Choroid plexus epithelial cell (primary cell): ENCODE measurements around the gene FOLH1.
"Not testable (repeated sequence)": the region's sequence is repeated elsewhere in the genome, so short reads cannot be mapped to it uniquely, and the experiment has no call there.

ENCODE experiments used
- DNase-seq: peaks from one replicate; pipeline ENCODE4 v3.0.0-alpha.2; 2010; ENCODE audit warnings: low read depth
- H3K4me3 ChIP-seq: 2 replicates; pipeline ENCODE4 v1.5.1; 2011; ENCODE audit warnings: low read depth, mild to moderate bottlenecking, control low read depth, low read length, moderate library complexity
- TF ChIP-seq, protein P1 (sequence below): conservative IDR thresholded peaks from 2 replicates; pipeline ENCODE4 v1.5.1; 2011; ENCODE audit warnings: low read depth, mild to moderate bottlenecking, control low read depth, inconsistent platforms, low read length, moderate library complexity

FOLH1 gene

DNA sequence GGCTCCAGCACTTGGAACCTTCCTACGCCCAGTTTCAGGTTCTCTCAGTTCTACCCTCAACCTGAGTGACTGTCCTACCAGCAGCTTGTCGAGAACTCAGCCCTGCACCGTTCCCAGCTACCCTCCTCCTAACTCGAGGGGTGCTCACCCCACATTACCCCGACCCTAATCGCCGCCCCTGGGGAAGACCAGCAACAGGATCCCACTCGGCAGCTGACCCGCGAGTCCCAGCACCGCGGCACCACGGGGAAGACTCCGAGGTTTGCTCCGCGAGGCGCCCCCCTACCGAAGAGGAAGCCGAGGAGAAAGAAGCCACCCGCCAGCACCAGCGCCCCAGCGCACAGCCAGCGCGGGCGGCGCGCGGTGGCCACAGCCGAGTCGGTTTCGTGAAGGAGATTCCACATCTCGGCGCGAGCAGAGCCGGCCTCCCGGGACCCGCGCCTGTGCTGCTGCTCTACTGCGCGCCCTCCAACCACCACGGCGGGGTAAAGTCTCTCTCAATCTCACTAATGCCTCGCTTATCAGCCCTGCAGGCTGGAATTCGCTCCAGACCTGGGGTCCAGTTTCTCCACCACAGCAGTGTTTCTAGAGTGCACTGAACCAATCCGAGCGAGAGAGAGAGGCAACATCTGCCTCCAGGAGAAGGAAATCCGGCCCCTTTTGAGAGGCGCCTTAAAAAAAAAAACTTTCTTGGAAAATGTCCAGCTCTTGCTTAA lies at the start of gene FOLH1:
Gene FOLH1, minus strand, starts transcription at position 597 of the 716 bp plus-strand sequence. Its CDS starts 193 bp downstream, at position 404.
- no peak within 1 kb of the TSS for H3K4me3 ChIP-seq
- DNase-seq, result no peak
- TF ChIP-seq, protein P1, sequence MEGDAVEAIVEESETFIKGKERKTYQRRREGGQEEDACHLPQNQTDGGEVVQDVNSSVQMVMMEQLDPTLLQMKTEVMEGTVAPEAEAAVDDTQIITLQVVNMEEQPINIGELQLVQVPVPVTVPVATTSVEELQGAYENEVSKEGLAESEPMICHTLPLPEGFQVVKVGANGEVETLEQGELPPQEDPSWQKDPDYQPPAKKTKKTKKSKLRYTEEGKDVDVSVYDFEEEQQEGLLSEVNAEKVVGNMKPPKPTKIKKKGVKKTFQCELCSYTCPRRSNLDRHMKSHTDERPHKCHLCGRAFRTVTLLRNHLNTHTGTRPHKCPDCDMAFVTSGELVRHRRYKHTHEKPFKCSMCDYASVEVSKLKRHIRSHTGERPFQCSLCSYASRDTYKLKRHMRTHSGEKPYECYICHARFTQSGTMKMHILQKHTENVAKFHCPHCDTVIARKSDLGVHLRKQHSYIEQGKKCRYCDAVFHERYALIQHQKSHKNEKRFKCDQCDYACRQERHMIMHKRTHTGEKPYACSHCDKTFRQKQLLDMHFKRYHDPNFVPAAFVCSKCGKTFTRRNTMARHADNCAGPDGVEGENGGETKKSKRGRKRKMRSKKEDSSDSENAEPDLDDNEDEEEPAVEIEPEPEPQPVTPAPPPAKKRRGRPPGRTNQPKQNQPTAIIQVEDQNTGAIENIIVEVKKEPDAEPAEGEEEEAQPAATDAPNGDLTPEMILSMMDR, result no peak

DNA sequence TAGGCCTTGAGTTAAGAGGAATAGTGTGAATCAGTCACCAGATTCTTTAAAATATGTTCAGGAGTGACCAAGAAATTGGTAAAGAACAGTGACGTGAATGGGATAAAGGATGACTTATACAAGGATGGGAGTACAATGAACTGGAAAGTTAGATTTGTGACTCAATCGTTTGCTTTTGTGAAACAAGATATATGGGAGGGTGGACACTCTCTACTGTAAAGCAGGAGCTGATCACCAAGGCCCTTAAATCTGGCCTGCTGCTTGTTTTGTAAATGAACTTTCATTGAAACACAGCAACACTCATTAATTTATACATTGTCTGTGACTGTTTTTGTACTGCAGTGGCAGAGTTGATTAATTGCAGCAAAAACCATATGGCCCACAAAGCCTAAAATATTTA lies 46.7 kb upstream of the FOLH1 start:
- H3K4me3 ChIP-seq, DNase-seq: not testable (repeated sequence)

DNA sequence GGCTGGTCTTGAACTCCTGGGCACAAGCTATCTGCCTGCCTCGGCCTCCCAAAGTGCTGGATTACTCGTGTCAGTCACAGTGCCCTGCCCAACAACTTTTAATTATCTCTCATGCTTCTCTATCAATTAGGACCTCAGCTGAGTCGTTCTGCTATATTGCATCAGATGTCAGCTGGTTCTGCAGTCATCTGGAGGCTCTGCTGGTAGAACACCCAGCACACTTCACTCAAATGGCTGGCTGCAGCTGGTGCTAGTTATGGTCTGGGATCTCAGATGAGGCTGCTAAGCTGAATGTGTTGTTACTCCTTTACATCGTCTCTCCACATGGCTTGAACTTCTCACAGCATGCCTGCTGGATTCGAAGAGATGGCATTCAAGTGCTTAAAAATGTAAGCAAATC lies 42.8 kb upstream of the FOLH1 start:
- H3K4me3 ChIP-seq, DNase-seq: not testable (repeated sequence)

DNA sequence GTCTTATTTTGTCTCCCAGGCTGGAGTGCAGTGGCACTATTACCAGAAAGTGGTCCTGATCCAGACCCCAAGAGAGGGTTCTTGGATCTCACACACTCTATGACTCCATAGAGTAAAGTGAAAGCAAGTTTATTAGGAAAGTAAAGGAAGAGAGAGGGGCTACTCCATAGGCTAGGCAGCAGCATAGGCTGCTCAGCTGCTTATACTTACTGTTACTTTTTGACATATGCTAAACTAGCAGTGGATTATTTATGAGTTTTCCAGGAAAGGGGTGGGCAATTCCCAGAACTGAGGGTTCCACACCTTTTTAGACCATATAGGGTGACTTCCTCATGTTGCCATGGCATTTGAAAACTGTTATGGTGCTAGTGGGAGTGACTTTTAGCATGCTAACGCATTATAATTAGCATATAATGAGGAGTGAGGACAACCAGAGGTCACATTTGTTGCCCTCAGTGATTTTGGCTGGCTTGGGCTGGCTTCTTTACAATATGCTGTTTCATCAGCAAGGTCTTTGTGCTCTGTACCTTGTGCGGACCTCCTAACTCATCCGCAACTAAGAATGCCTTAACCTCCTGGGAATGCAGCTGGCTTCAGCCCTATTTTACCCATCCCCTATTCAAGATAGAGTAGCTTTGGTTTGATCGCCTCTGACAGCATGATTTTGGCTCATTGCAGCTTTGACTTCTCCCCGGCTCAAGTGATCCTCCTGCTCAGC lies 42.2 kb upstream of the FOLH1 start:
- DNase-seq, H3K4me3 ChIP-seq: not testable (repeated sequence)

DNA sequence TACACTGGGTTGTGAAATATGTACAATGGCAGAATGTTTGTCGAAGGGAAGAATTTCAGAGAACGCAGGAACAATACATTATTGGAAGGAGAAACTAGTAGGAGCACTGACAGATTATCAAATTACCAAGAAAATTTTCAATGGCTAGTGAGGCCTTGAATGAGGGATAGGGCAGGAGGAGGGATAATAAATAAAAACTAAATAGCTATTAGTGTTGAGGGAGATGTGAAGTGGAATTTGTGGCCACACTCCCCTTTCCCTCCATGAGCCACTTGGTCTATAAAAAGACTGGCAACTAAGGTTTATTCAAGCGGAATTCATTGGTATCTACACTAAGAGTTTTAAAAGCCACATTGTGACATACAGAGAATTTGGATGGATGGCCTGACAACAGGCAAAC lies 41.0 kb upstream of the FOLH1 start:
- not testable (repeated sequence) for H3K4me3 ChIP-seq, DNase-seq

DNA sequence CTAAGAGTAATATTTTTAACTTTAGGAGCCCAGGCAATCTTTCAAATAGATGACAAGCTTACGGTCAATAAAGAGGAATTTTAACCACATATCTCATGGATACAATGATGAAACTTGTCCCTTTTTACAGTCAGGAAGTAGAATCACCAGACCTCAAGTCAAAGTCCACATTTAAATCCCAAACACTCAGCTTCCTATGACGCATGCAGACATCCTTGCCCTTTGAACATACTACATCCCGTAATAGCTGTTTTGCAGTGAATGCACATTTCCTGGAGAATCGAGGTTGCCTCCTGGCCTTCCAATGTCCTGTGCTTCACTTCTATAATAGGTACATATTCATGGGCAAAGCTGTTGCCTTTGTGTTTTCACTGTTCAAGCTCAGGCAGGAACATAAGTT lies 25.3 kb upstream of the FOLH1 start:
- not testable (repeated sequence) for DNase-seq, H3K4me3 ChIP-seq

DNA sequence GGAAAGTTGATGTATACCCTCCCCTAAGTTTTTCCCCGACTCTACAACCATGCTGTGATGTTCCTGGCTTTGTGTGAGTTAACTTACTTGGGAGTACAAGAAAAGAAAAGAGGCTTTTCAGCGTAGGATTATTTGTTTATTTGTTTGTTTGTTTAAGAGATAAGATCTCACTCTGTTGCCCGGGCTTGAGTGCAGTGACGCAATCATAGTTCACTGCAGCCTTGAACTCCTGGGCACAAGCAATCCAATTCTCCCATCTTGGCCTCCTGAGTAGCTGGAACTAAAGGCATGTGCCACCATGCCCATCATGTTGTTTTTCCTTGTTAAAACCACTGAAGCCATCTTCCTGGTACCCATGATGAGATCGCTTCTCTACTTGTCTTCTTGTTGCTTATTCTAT lies 24.6 kb upstream of the FOLH1 start:
- H3K4me3 ChIP-seq, DNase-seq: not testable (repeated sequence)

DNA sequence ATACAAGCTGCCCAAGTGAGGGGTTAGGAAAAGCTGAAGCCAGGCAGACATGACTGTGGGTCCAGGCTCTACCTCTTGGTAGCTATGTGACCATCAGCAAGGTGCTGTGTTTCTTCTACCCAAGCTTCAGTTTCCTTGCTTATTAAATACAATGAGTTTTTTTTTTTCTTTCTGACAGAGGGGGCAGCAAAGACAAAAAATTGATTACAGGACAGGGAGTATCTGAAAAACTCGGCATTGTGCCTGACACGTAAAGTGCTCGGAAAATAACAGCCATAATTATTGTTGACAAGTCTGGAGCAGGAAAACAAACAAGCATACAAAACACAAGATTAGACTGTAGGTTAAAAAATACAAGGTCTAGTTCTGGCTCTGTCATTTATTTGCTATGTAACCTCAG lies 23.3 kb upstream of the FOLH1 start:
- DNase-seq, result not testable (repeated sequence)

DNA sequence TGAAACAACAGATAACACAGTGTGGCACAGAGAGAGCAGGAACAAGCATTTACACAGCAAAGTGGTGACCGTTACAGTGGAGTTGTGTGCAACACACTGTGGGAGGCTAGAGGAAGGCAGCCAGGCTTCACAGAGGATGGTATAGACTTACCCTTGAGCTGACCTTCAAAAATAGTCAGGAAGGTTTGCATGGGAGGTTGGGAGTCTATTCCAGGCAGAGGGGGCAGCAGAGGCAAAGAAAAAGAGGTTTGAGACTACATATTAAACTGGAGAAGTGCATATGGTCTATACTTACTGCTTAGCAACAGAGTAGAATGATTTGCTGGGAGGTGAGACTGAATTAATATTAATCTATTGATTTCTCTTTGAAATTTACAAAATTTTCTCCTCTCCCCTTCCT lies 22.1 kb upstream of the FOLH1 start:
- not testable (repeated sequence) for H3K4me3 ChIP-seq, DNase-seq

More for the DNA sequence above, 23.3 kb upstream of the FOLH1 start:
- not testable (repeated sequence) for H3K4me3 ChIP-seq

DNA sequence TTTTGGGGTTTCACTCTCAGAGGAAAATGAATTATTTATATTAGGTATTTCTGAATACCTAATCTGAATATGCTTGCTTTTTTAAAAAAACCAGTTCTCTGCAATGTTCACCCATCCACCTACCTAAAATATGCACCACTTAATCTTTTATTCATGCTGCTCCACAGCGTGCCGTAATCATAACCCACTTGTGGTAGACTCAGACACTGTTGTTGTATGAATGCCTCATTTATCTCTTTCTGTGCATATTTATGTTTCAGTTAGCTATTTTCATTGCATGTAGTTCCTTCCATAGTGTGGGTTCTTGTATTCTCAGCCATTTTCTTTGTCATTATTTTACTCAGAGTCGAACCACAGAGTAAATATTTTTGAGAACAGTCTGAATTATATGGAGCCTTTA lies 21.6 kb upstream of the FOLH1 start:
- not testable (repeated sequence) for DNase-seq, H3K4me3 ChIP-seq

DNA sequence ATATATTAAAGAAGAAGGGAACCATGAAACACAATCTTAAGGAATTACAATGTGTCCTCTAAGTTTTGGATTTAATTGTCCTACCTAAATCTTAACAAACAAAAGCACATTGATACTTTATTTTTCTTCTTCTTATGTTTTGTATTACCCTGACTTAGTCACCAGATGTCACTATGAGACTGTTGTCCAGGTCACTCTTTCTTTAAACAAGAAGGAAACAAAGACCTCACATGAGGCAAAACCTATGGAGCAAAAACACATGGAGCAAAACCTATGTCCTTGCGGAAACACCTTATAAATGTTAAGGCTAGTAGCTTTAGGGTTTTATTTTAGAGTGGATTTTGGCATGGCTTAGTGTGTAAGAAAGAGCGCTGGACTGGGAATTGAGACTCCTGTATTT lies 20.7 kb upstream of the FOLH1 start:
- DNase-seq, H3K4me3 ChIP-seq: not testable (repeated sequence)

DNA sequence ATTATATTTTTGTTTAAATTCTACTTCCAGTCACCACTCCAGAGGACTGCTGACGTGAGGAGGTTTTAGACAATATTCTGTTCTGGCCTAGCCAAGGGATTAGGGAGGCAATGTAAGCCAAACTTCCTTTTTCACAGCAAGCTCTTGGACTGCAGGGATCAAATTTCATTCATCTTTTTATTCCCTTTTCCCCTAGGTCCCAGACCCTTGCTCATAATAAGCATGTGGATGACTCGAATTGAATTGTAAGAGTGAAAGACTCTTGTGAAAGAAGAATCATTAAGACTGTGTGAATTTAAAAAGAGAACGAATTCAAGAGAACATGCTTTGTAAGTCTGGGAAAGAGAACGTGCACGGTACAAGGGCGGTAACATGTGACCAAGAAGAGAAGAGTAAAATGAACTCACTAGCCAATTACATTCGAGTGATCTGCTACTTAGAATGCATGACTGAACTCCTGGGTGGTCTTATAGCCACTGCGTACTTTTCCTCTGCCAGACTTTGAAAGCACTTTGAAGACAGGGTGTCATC lies 16.9 kb upstream of the FOLH1 start:
- not testable (repeated sequence) for H3K4me3 ChIP-seq, DNase-seq

DNA sequence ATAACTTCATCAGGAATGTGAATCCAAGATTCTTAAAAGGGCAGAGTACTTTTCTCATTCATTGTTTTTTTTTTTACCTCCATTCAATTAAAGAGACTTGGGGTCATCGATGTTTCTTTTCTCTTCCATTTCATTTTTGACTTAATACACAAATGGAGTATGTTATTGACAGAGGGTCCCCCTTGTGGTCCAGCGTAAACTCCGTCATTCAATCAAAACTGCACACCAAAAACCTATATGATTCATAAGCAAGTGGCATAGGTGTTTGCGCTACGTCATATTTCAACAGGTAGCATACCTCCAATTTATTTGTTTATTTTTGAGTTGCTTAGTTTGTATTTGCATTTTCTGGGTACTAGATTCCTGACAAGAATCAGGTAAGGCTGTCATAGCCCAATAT lies 12.7 kb upstream of the FOLH1 start:
- TF ChIP-seq, protein P1, result no peak
- H3K4me3 ChIP-seq, result no peak overlapping the region
- no peak for DNase-seq
